HG02885 (cell line): ENCODE results near the gene KCNMA1.

Source experiments
- ATAC-seq: cut with Tn5 transposase; IDR thresholded peaks from one replicate; pipeline ENCODE4 v1.9.1; 2021; ENCODE audit warnings: mild to moderate bottlenecking; ENCODE audit not compliant: unreplicated experiment, poor library complexity

Gene KCNMA1

GRCh38 chr10:77299320-77299719 lies 338.3 kb downstream of the KCNMA1 start:
- ATAC-seq: no peak

GRCh38 chr10:77297393-77297739 lies 340.2 kb downstream of the KCNMA1 start:
- no peak for ATAC-seq

- no peak for ATAC-seq
Observed at GRCh38 chr10:77296534-77297392, 340.8 kb downstream of the KCNMA1 start.

- no peak for ATAC-seq
Observed at GRCh38 chr10:77293773-77294172, 343.8 kb downstream of the KCNMA1 start.

GRCh38 chr10:77293347-77293746 lies 344.3 kb downstream of the KCNMA1 start:
- ATAC-seq: no peak

GRCh38 chr10:77291596-77292505 lies 345.8 kb downstream of the KCNMA1 start:
- no peak for ATAC-seq

GRCh38 chr10:77290528-77291155 lies 347.0 kb downstream of the KCNMA1 start:
- ATAC-seq: no peak

- no peak for ATAC-seq
Observed at GRCh38 chr10:77289790-77290189, 347.8 kb downstream of the KCNMA1 start.

- no peak for ATAC-seq
Observed at GRCh38 chr10:77289027-77289501, 348.5 kb downstream of the KCNMA1 start.

- ATAC-seq: no peak
Observed at GRCh38 chr10:77287647-77288120, 349.9 kb downstream of the KCNMA1 start.

- no peak for ATAC-seq
Observed at GRCh38 chr10:77286531-77287508, 350.8 kb downstream of the KCNMA1 start.

- ATAC-seq: no peak
Observed at GRCh38 chr10:77285529-77286182, 352.0 kb downstream of the KCNMA1 start.

GRCh38 chr10:77284797-77285196 lies 352.8 kb downstream of the KCNMA1 start:
- no peak for ATAC-seq

GRCh38 chr10:77283326-77283725 lies 354.3 kb downstream of the KCNMA1 start:
- no peak for ATAC-seq

GRCh38 chr10:77282163-77282562 lies 355.4 kb downstream of the KCNMA1 start:
- no peak for ATAC-seq

- ATAC-seq: no peak
Observed at GRCh38 chr10:77281719-77282118, 355.9 kb downstream of the KCNMA1 start.

GRCh38 chr10:77279207-77279606 lies 358.4 kb downstream of the KCNMA1 start:
- ATAC-seq: no peak

- no peak for ATAC-seq
Observed at GRCh38 chr10:77274046-77274795, 363.4 kb downstream of the KCNMA1 start.
